ENCODE data around the gene CEP89.

- TF ChIP-seq, protein P1, sequence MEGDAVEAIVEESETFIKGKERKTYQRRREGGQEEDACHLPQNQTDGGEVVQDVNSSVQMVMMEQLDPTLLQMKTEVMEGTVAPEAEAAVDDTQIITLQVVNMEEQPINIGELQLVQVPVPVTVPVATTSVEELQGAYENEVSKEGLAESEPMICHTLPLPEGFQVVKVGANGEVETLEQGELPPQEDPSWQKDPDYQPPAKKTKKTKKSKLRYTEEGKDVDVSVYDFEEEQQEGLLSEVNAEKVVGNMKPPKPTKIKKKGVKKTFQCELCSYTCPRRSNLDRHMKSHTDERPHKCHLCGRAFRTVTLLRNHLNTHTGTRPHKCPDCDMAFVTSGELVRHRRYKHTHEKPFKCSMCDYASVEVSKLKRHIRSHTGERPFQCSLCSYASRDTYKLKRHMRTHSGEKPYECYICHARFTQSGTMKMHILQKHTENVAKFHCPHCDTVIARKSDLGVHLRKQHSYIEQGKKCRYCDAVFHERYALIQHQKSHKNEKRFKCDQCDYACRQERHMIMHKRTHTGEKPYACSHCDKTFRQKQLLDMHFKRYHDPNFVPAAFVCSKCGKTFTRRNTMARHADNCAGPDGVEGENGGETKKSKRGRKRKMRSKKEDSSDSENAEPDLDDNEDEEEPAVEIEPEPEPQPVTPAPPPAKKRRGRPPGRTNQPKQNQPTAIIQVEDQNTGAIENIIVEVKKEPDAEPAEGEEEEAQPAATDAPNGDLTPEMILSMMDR (IDR thresholded peaks at IDR 0.05) = no peak
- no peak for TF ChIP-seq POLR2A (IDR thresholded peaks at IDR 0.05)
These were observed 113.6 kb downstream of the CEP89 start for GRCh38 chr19:32858155-32858554.
